GM06990 (cell line): ENCODE data around the gene CAB39L.
"Not testable (repeated sequence)": the region's sequence is repeated elsewhere in the genome, so short reads cannot be mapped to it uniquely, and the experiment has no call there.

Source experiments
- DNase-seq: peaks from one replicate; pipeline ENCODE4 v3.0.0-alpha.2; 2011; ENCODE audit not compliant: insufficient read length; ENCODE audit errors: extremely low read depth
- H3K27me3 ChIP-seq: replicated peaks from 2 replicates; pipeline ENCODE4 v1.6.0; 2011; ENCODE audit warnings: low read length; ENCODE audit not compliant: control insufficient read depth, insufficient read depth
- H3K36me3 ChIP-seq: 2 replicates; pipeline ENCODE4 v1.5.1; 2011; ENCODE audit warnings: low read length; ENCODE audit not compliant: control insufficient read depth, insufficient read depth
- H3K4me3 ChIP-seq: replicated peaks from 2 replicates; pipeline ENCODE4 v1.5.1; 2011; ENCODE audit warnings: low read depth, mild to moderate bottlenecking, control low read depth, low read length
- CTCF ChIP-seq: IDR thresholded peaks from 2 replicates; pipeline ENCODE4 v1.5.1; 2011; ENCODE audit warnings: low read length, control low read depth, mild to moderate bottlenecking, inconsistent platforms; ENCODE audit not compliant: insufficient read depth, poor library complexity, severe bottlenecking

Gene CAB39L

GRCh38 chr13:49341517-49341916 lies 102.3 kb downstream of the CAB39L start:
- DNase-seq = no peak
- Histone ChIP-seq H3K36me3 (no peaks in the 10 kb centered on the region), H3K27me3 (no peaks in the 10 kb centered on the region), H3K4me3 (no peak overlapping the region)
- TF ChIP-seq CTCF = no peak

GRCh38 chr13:49340161-49340560 lies 103.7 kb downstream of the CAB39L start:
- Histone ChIP-seq H3K27me3 (no peaks in the 10 kb centered on the region), H3K36me3 (no peaks in the 10 kb centered on the region), H3K4me3 (no peak overlapping the region)
- TF ChIP-seq CTCF = no peak
- DNase-seq = no peak

GRCh38 chr13:49336655-49337054 lies 107.2 kb downstream of the CAB39L start:
- Histone ChIP-seq H3K27me3 (no peaks in the 10 kb centered on the region), H3K4me3 (no peak overlapping the region), H3K36me3 (no peaks in the 10 kb centered on the region)
- no peak for TF ChIP-seq CTCF
- DNase-seq = no peak

- Histone ChIP-seq H3K27me3 (no peaks in the 10 kb centered on the region), H3K36me3 (no peaks in the 10 kb centered on the region), H3K4me3 (no peak overlapping the region)
- DNase-seq = no peak
- no peak for TF ChIP-seq CTCF
Observed at GRCh38 chr13:49330546-49330864, 113.4 kb downstream of the CAB39L start.

- no peak for TF ChIP-seq CTCF
- Histone ChIP-seq H3K4me3 (no peak overlapping the region), H3K27me3 (no peaks in the 10 kb centered on the region), H3K36me3 (no peaks in the 10 kb centered on the region)
- no peak for DNase-seq
Observed at GRCh38 chr13:49329831-49330545, 113.9 kb downstream of the CAB39L start.

- H3K4me3 ChIP-seq, H3K27me3 ChIP-seq, DNase-seq, H3K36me3 ChIP-seq: not testable (repeated sequence)
Observed at GRCh38 chr13:49327145-49327544, 116.7 kb downstream of the CAB39L start.
